B cell (primary cell): ENCODE measurements around the gene ATXN7. TPM values are rescaled to one million over a fixed set of nuclear protein-coding genes. Genes with fewer than 3 reads are reported as not detected.

ENCODE experiments used
- ATAC-seq: fragments of 200-7000 bp; cut with Tn5 transposase; one replicate; pipeline ENCODE4 v1.10.0; 2021; ENCODE audit warnings: low read depth, mild to moderate bottlenecking, moderate number of reproducible peaks, moderate library complexity
- CTCF ChIA-PET: fragments of 350-600 bp; sonication (Branson Sonifier 250); formaldehyde crosslinking; loops from one replicate; lab custom pipeline; 2021; ENCODE audit warnings: antibody characterized with exemption, inconsistent platforms; lab: Charles Lee
- POLR2A ChIA-PET: fragments of 350-600 bp; sonication (Branson Sonifier 250); formaldehyde crosslinking; loops from one replicate; lab custom pipeline; 2021; ENCODE audit warnings: antibody characterized with exemption; lab: Charles Lee
- DNase-seq: peaks from one replicate; pipeline ENCODE4 v3.0.0; 2013
- H2AFZ ChIP-seq: 2 replicates; pipeline ENCODE4 v1.6.1; 2012; ENCODE audit warnings: mild to moderate bottlenecking, low read depth, low read length; ENCODE audit not compliant: insufficient read depth, poor library complexity, severe bottlenecking
- H3K27ac ChIP-seq, 2 donors: 1 replicate in 1 of 2; 2 replicates in 1 of 2; pipeline ENCODE4 v1.5.1; 2012 to 2013; ENCODE audit warnings: low read length in 2 of 2, mild to moderate bottlenecking in 2 of 2, moderate library complexity in 1 of 2
- H3K27me3 ChIP-seq, 4 experiments: fragments of 200-600 bp in 1 of 4; sonication (generic) in 1 of 4; replicated peaks in 1 of 4; 1 replicate in 2 of 4; 2 replicates in 2 of 4; pipeline versions ENCODE4 v1.6.1 to v1.7.0; 2013 to 2016; ENCODE audit warnings: low read length in 3 of 4, mild to moderate bottlenecking in 2 of 4, mixed read lengths in 1 of 4, moderate library complexity in 1 of 4; ENCODE audit not compliant: insufficient read depth in 4 of 4, control insufficient read depth in 3 of 4; ENCODE audit errors: control extremely low read depth in 1 of 4
- H3K36me3 ChIP-seq, 2 experiments: replicated peaks in 1 of 2; 1 replicate in 1 of 2; 2 replicates in 1 of 2; pipeline versions ENCODE4 v1.6.1 to v1.7.1; 2013; ENCODE audit warnings: low read length in 1 of 2; ENCODE audit not compliant: insufficient read depth in 2 of 2, control insufficient read depth in 1 of 2; ENCODE audit errors: control extremely low read depth in 1 of 2, extremely low read depth in 1 of 2
- H3K4me1 ChIP-seq, 2 donors: fragments of 200-600 bp in 1 of 2; sonication (generic) in 1 of 2; 1 replicate in 1 of 2; 2 replicates in 1 of 2; pipeline versions ENCODE4 v1.5.1 to v1.6.1; 2013 to 2017; ENCODE audit warnings: low read length in 2 of 2; ENCODE audit not compliant: control insufficient read depth in 2 of 2, insufficient read depth in 2 of 2
- H3K4me2 ChIP-seq: replicated peaks from 2 replicates; pipeline ENCODE3; 2012; ENCODE audit warnings: mild to moderate bottlenecking, low read depth, low read length; ENCODE audit not compliant: poor library complexity, severe bottlenecking
- H3K4me3 ChIP-seq, 5 experiments: fragments of 200-600 bp in 1 of 5; sonication (generic) in 1 of 5; 1 replicate in 3 of 5; 2 replicates in 2 of 5; pipeline versions ENCODE4 v1.5.1 to v1.7.0; 2011 to 2016; ENCODE audit warnings: low read length in 4 of 5, mild to moderate bottlenecking in 4 of 5, low read depth in 2 of 5, control low read depth in 1 of 5, moderate library complexity in 1 of 5; ENCODE audit not compliant: insufficient read depth in 1 of 5; ENCODE audit errors: control extremely low read depth in 1 of 5, extremely low read depth in 1 of 5
- H3K79me2 ChIP-seq: fragments of 200-600 bp; sonication (generic); one replicate; pipeline ENCODE4 v1.6.0; 2016; ENCODE audit warnings: low read length; ENCODE audit not compliant: control insufficient read depth, insufficient read depth
- H3K9ac ChIP-seq: fragments of 200-600 bp; sonication (generic); 2 replicates; pipeline ENCODE4 v1.6.1; 2017; ENCODE audit warnings: mild to moderate bottlenecking, low read length, moderate library complexity
- H3K9me3 ChIP-seq, 3 donors: one replicate each; pipeline versions ENCODE4 v1.6.1 to v1.7.1; 2013; ENCODE audit warnings: low read length in 2 of 3; ENCODE audit not compliant: control insufficient read depth in 2 of 3, insufficient read depth in 1 of 3; ENCODE audit errors: control extremely low read depth in 1 of 3
- H4K20me1 ChIP-seq: 2 replicates; pipeline ENCODE4 v1.6.0; 2012; ENCODE audit warnings: mild to moderate bottlenecking, low read length; ENCODE audit not compliant: insufficient read depth, control insufficient read depth, poor library complexity, severe bottlenecking
- H3K27ac Mint-ChIP-seq: one replicate; pipeline ENCODE4 v1.8.0; 2021; ENCODE audit warnings: mixed read lengths
- H3K27me3 Mint-ChIP-seq: one replicate; pipeline ENCODE4 v1.8.0; 2021; ENCODE audit warnings: mixed read lengths
- H3K4me1 Mint-ChIP-seq: one replicate; pipeline ENCODE4 v1.8.0; 2021; ENCODE audit warnings: mixed read lengths
- H3K4me3 Mint-ChIP-seq: one replicate; pipeline ENCODE4 v1.8.0; 2021; ENCODE audit warnings: mixed read lengths
- H3K9me3 Mint-ChIP-seq: one replicate; pipeline ENCODE4 v1.8.0; 2022; ENCODE audit warnings: mixed read lengths; ENCODE audit not compliant: insufficient read depth
- EZH2 ChIP-seq: IDR thresholded peaks from 2 replicates; pipeline ENCODE4 v1.6.1; 2012; ENCODE audit warnings: borderline replicate concordance, low read depth, mild to moderate bottlenecking, moderate library complexity, low read length; ENCODE audit not compliant: insufficient read depth, poor library complexity, severe bottlenecking
- WGBS: methylation state at CpG from one replicate; pipeline ENCODE4 v1.1.5; 2013; ENCODE audit warnings: missing lambda C conversion rate; ENCODE audit not compliant: insufficient coverage; 5-methylcytosine and 5-hydroxymethylcytosine counted together
- intact Hi-C: fragments of 100-400 bp; cut with micrococcal nuclease; formaldehyde crosslinking; loops from one replicate; pipeline ENCODE4 v1.10.0; 2022
- polyA plus RNA-seq: library from polyadenylated mRNA; depleted of rRNA; stranded (reverse); fragments of >200 nt; gene quantifications from 2 replicates; pipeline ENCODE4 v1.2.3, GENCODE V29; 2012
- small RNA-seq: library from RNA; depleted of rRNA; stranded (forward); fragments of <200 nt; gene quantifications from one replicate; pipeline ENCODE3, GENCODE V24; 2012; ENCODE audit warnings: low replicate concordance, low read depth; ENCODE audit not compliant: insufficient read length
- total RNA-seq, 2 donors: library from RNA; stranded (reverse); fragments of 120-200 nt in 1 of 2; gene quantifications; 1 replicate in 1 of 2; 2 replicates in 1 of 2; pipeline versions ENCODE4 v1.2.3 to v1.2.4, GENCODE V29; 2013 to 2022
- TF ChIP-seq, protein P1 (sequence below): fragments of 200-600 bp; IDR thresholded peaks from one replicate; pipeline ENCODE4 v1.8.0; 2022; ENCODE audit warnings: antibody characterized with exemption, mild to moderate bottlenecking

The ATXN7 gene
- total and polyA plus RNA-seq, 2 donors (not counting 1 experiment from before 2014, with no cell fraction given) = 18.1 to 74.3 TPM

DNA sequence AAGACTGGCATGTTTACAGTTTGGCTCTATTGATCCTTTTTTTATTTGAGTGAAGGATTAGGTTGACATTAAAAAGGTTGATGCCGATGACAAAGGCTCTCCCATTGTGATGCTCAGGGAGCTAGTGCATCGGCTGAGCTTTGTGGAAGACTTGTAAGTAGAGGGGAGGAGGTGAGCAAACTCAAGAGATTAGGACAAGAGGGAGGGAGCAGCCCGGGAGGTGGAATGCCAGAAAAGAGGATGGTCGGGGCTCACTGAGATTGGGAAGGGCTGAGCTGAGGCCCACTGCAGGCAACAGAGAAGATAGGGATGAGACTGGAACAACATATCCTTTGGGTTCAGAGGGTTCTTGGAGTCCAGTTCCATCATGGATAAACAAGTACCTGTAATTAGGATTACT lies 186.2 kb downstream of the ATXN7 start:
- Histone ChIP-seq H3K4me3 (no peak overlapping the region), H3K9ac (no peak overlapping the region), H3K27me3 (peaks cover 0 to 7% (median 3%) of the 10 kb centered on the region in 4 experiments), H2AFZ (no peak overlapping the region), H3K4me1 (no peaks in the 10 kb centered on the region), H3K36me3 (no peaks in the 10 kb centered on the region), H3K9me3 (no peaks in the 10 kb centered on the region), H4K20me1 (no peaks in the 10 kb centered on the region), H3K4me2 (no peak overlapping the region), H3K79me2 (no peaks in the 10 kb centered on the region), H3K27ac (no peak overlapping the region)
- no peak for ATAC-seq
- Mint-ChIP-seq H3K4me1 (peaks cover 7% of the 10 kb centered on the region), H3K9me3 (no peaks in the 10 kb centered on the region), H3K27me3 (peaks cover 10% of the 10 kb centered on the region), H3K27ac (no peak overlapping the region), H3K4me3 (no peak overlapping the region)
- no peak for DNase-seq
- CTCF ChIA-PET = interaction anchor here (1.3 to 1.4 kb wide), 2 partner anchors 26 to 231 kb away, joined by 3 to 6 read pairs; partner anchors contain the start of genes C3orf49 and PSMD6
- 89% methylated on average over 4 of the region's 4 CpGs for WGBS
- TF ChIP-seq EZH2 = no peak
- TF ChIP-seq, protein P1, sequence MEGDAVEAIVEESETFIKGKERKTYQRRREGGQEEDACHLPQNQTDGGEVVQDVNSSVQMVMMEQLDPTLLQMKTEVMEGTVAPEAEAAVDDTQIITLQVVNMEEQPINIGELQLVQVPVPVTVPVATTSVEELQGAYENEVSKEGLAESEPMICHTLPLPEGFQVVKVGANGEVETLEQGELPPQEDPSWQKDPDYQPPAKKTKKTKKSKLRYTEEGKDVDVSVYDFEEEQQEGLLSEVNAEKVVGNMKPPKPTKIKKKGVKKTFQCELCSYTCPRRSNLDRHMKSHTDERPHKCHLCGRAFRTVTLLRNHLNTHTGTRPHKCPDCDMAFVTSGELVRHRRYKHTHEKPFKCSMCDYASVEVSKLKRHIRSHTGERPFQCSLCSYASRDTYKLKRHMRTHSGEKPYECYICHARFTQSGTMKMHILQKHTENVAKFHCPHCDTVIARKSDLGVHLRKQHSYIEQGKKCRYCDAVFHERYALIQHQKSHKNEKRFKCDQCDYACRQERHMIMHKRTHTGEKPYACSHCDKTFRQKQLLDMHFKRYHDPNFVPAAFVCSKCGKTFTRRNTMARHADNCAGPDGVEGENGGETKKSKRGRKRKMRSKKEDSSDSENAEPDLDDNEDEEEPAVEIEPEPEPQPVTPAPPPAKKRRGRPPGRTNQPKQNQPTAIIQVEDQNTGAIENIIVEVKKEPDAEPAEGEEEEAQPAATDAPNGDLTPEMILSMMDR = no peak
- POLR2A ChIA-PET = no interaction called here
- intact Hi-C loops = no loop called here

Small RNAs within 50 kb of the gene (small RNA-seq; reads per million reads assigned to genes)
- not detected for gene SCAANT1

Other genes starting within 250 kb of the ATXN7 start
- not detected in 2 replicates for gene SNTN, start 211.2 kb upstream of the ATXN7 start, total RNA-seq
- not detected in 2 replicates for gene SNTN, start 211.2 kb upstream of the ATXN7 start, polyA plus RNA-seq
- gene C3orf49, start 44.6 kb upstream of the ATXN7 start, total RNA-seq = not detected in 2 replicates
- gene C3orf49, start 44.6 kb upstream of the ATXN7 start, polyA plus RNA-seq = not detected in 2 replicates
- 30.5 and 31.5 TPM in 2 replicates for gene THOC7, start 62 bp upstream of the ATXN7 start, total RNA-seq
- gene THOC7, start 62 bp upstream of the ATXN7 start, polyA plus RNA-seq = 17.5 and 18.0 TPM in 2 replicates
- 1.7 TPM in 1 of 2 replicates, not detected in the other for gene SCAANT1, start 48.5 kb downstream of the ATXN7 start, total RNA-seq
- gene SCAANT1, start 48.5 kb downstream of the ATXN7 start, polyA plus RNA-seq = not detected in 2 replicates
- 63.4 and 64.7 TPM in 2 replicates for gene PSMD6, start 159.6 kb downstream of the ATXN7 start, total RNA-seq
- 34.7 and 66.9 TPM in 2 replicates for gene PSMD6, start 159.6 kb downstream of the ATXN7 start, polyA plus RNA-seq